DND-41 (cell line): ENCODE results near the gene TMEM63B.

Experiments used
- EZH2 ChIP-seq: IDR thresholded peaks from 3 replicates; pipeline ENCODE4 v1.6.1; 2012; ENCODE audit warnings: borderline replicate concordance, low read depth, mild to moderate bottlenecking, moderate library complexity, low read length, inconsistent platforms; ENCODE audit not compliant: severe bottlenecking
- TF ChIP-seq, protein P1 (sequence below): IDR thresholded peaks from 2 replicates; pipeline ENCODE4 v1.5.1; 2012; ENCODE audit warnings: borderline replicate concordance, low read length, moderate library complexity, mild to moderate bottlenecking; ENCODE audit not compliant: poor library complexity, severe bottlenecking; ENCODE audit errors: extremely low read depth

DNA sequence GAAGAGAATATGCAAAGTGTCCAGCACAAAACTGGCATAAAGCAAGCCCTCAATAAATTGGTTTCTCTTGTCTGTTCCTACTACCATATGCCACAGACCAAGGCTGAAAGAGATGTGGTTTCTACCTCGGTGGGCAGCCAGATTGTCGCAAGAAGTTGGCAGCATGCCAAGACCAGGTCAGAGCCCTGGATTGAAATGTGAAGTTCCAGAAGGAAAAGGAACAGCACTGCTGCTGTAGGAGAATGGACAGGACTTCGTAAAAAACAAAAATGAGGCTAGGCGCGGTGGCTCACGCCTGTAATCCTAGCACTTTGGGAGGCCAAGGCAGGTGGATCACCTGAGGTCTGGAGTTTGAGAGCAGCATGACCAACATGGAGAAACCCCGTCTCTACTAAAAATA, 22.2 kb upstream of the TMEM63B start:
- TF ChIP-seq, protein P1, sequence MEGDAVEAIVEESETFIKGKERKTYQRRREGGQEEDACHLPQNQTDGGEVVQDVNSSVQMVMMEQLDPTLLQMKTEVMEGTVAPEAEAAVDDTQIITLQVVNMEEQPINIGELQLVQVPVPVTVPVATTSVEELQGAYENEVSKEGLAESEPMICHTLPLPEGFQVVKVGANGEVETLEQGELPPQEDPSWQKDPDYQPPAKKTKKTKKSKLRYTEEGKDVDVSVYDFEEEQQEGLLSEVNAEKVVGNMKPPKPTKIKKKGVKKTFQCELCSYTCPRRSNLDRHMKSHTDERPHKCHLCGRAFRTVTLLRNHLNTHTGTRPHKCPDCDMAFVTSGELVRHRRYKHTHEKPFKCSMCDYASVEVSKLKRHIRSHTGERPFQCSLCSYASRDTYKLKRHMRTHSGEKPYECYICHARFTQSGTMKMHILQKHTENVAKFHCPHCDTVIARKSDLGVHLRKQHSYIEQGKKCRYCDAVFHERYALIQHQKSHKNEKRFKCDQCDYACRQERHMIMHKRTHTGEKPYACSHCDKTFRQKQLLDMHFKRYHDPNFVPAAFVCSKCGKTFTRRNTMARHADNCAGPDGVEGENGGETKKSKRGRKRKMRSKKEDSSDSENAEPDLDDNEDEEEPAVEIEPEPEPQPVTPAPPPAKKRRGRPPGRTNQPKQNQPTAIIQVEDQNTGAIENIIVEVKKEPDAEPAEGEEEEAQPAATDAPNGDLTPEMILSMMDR, result no peak
- TF ChIP-seq EZH2, result no peak
